K562 (cell line): ENCODE data around the gene PARD6B. TPM values are rescaled to one million over a fixed set of nuclear protein-coding genes. Genes with fewer than 3 reads are reported as not detected.

Experiments
- ATAC-seq: fragments of 200-7000 bp; cut with Tn5 transposase; 3 replicates; pipeline ENCODE4 v1.9.1; 2020; ENCODE audit warnings: moderate library complexity
- BruUV-seq: library from RNA; stranded (reverse); fragments of 400-500 nt; replicated peaks from 2 replicates; lab custom pipeline; 2021; lab: Mats Ljungman, UMichigan
- CTCF ChIA-PET: fragments of 300-600 bp; formaldehyde crosslinking; extraction: SDS; loops from one replicate; lab custom pipeline; 2021; ENCODE audit warnings: low intra/inter-chr PET ratio; lab: Yijun Ruan, JAX
- POLR2A ChIA-PET: fragments of 300-600, 350-650 bp; sonication (Branson Sonifier 250); formaldehyde crosslinking; extraction: SDS; loops from one replicate; lab custom pipeline; 2021; ENCODE audit warnings: antibody characterized with exemption, inconsistent platforms; lab: Yijun Ruan, JAX
- DNase-seq, 4 experiments: peaks; one replicate each; pipeline versions ENCODE4 v3.0.0 to v3.0.0-alpha.2; 2011 to 2018; ENCODE audit warnings: low spot score in 3 of 4, mixed read lengths in 3 of 4; ENCODE audit errors: extremely low read depth in 1 of 4
- FAIRE-seq: peaks from 2 replicates; lab custom pipeline; 2011; peaks lifted over from hg19 to GRCh38; lab: Jason Lieb, UNC
- H2AFZ ChIP-seq: 2 replicates; pipeline ENCODE4 v1.6.0; 2011; ENCODE audit warnings: low read depth, low read length, control low read depth, inconsistent platforms
- H3K27ac ChIP-seq: fragments of 200-600 bp; 3 replicates; pipeline ENCODE4 v1.8.0; 2011; ENCODE audit warnings: low read depth, mild to moderate bottlenecking, control low read depth, inconsistent platforms, low read length, moderate library complexity, mixed read lengths; ENCODE audit errors: extremely low read depth
- H3K27me3 ChIP-seq, 2 experiments: fragments of 300-600 bp in 1 of 2; 2 replicates in 1 of 2; 3 replicates in 1 of 2; pipeline versions ENCODE4 v1.6.0 to v1.8.0; 2011; ENCODE audit warnings: inconsistent platforms in 2 of 2, low read length in 2 of 2, mild to moderate bottlenecking in 1 of 2, mixed read lengths in 1 of 2, moderate library complexity in 1 of 2; ENCODE audit not compliant: control insufficient read depth in 2 of 2, insufficient read depth in 2 of 2
- H3K36me3 ChIP-seq: fragments of 300-600 bp; 3 replicates; pipeline ENCODE4 v1.8.0; 2011; ENCODE audit warnings: mild to moderate bottlenecking, low read length, inconsistent platforms; ENCODE audit not compliant: control insufficient read depth, insufficient read depth
- H3K4me1 ChIP-seq, 2 experiments: fragments of 200-600 bp in 1 of 2; replicated peaks in 1 of 2; 2 replicates in 1 of 2; 3 replicates in 1 of 2; pipeline versions ENCODE4 v1.5.1 to v1.8.0; 2011; ENCODE audit warnings: inconsistent platforms in 2 of 2, low read length in 2 of 2, mild to moderate bottlenecking in 1 of 2, mixed read lengths in 1 of 2, moderate library complexity in 1 of 2; ENCODE audit not compliant: control insufficient read depth in 2 of 2, insufficient read depth in 2 of 2
- H3K4me2 ChIP-seq: 2 replicates; pipeline ENCODE4 v1.6.1; 2011; ENCODE audit warnings: low read length, control low read depth, inconsistent platforms, mixed read lengths; ENCODE audit not compliant: insufficient read depth
- H3K4me3 ChIP-seq: fragments of 200-600 bp; sonication (generic), shearing (Covaris generic); 2 replicates; pipeline ENCODE4 v1.5.1; 2016; ENCODE audit warnings: control low read depth, inconsistent platforms
- H3K79me2 ChIP-seq: fragments of 200-600 bp; 3 replicates; pipeline ENCODE4 v1.8.0; 2011; ENCODE audit warnings: low read length, inconsistent platforms; ENCODE audit not compliant: control insufficient read depth, insufficient read depth
- H3K9ac ChIP-seq, 2 experiments: 2 replicates each; pipeline versions ENCODE4 v1.6.0 to v1.6.1; 2011; ENCODE audit warnings: low read depth in 2 of 2, low read length in 2 of 2, control low read depth in 1 of 2, inconsistent platforms in 1 of 2, mild to moderate bottlenecking in 1 of 2, mixed read lengths in 1 of 2; ENCODE audit not compliant: insufficient read depth in 1 of 2
- H3K9me1 ChIP-seq: one replicate; pipeline ENCODE4 v1.6.0; 2011; ENCODE audit warnings: inconsistent platforms, mild to moderate bottlenecking, low read length, moderate library complexity; ENCODE audit not compliant: control insufficient read depth, insufficient read depth
- H3K9me3 ChIP-seq: replicated peaks from 2 replicates; pipeline ENCODE4 v1.5.1; 2011; ENCODE audit warnings: low read depth, low read length, inconsistent platforms; ENCODE audit not compliant: control insufficient read depth, insufficient read depth
- H4K20me1 ChIP-seq: replicated peaks from 2 replicates; pipeline ENCODE4 v1.6.1; 2011; ENCODE audit warnings: low read length, inconsistent platforms, mixed read lengths; ENCODE audit not compliant: control insufficient read depth, insufficient read depth
- ARID1B ChIP-seq: fragments of 450-650 bp; IDR thresholded peaks from 2 replicates; pipeline ENCODE4 v1.6.1; 2016; ENCODE audit warnings: antibody characterized with exemption, mild to moderate bottlenecking, inconsistent platforms
- CBFA2T3 ChIP-seq: fragments of 450-650 bp; IDR thresholded peaks from 2 replicates; pipeline ENCODE4 v1.6.1; 2017
- POLR2A ChIP-seq: fragments of 450-650 bp; conservative IDR thresholded peaks from 2 replicates; pipeline ENCODE4 v1.6.1; 2016
- POLR2H ChIP-seq: IDR thresholded peaks from 2 replicates; pipeline ENCODE4 v1.6.1; 2016; ENCODE audit warnings: missing genetic modification characterization, low read depth, mild to moderate bottlenecking, control low read depth, missing compliant biosample characterization, moderate library complexity
- SAP30 ChIP-seq: fragments of 200-600 bp; sonication (generic); IDR thresholded peaks from 2 replicates; pipeline ENCODE4 v1.6.1; 2012; ENCODE audit warnings: borderline replicate concordance, low read depth, mild to moderate bottlenecking, moderate library complexity, low read length, control low read depth, inconsistent platforms; ENCODE audit not compliant: insufficient read depth, poor library complexity, severe bottlenecking
- SIRT6 ChIP-seq: IDR thresholded peaks from one replicate; pipeline ENCODE4 v1.6.1; 2012; ENCODE audit warnings: low read depth, mild to moderate bottlenecking, control low read depth, inconsistent platforms, low read length, moderate library complexity
- SMARCA4 ChIP-seq: fragments of 450-650 bp; IDR thresholded peaks from 2 replicates; pipeline ENCODE4 v1.6.1; 2016
- SPI1 ChIP-seq: IDR thresholded peaks from 2 replicates; pipeline ENCODE4 v1.6.1; 2011; ENCODE audit warnings: low read depth, low read length, control low read depth, borderline replicate concordance
- TFAM ChIP-seq: fragments of 250-450 bp; sonication (Bioruptor Pico); conservative IDR thresholded peaks from 2 replicates; pipeline ENCODE4 v1.5.0; 2021; ENCODE audit warnings: mild to moderate bottlenecking, moderate library complexity
- ZBTB7A ChIP-seq: IDR thresholded peaks from 2 replicates; pipeline ENCODE4 v1.6.1; 2011; ENCODE audit warnings: low read depth, mild to moderate bottlenecking, low read length, moderate library complexity, borderline replicate concordance; ENCODE audit not compliant: control insufficient read depth
- ZBTB8A ChIP-seq: fragments of 450-650 bp; IDR thresholded peaks from 2 replicates; pipeline ENCODE4 v1.6.1; 2018; ENCODE audit warnings: mild to moderate bottlenecking, moderate library complexity; ENCODE audit not compliant: partially characterized antibody
- ZNF197 ChIP-seq: fragments of 200-800 bp; sonication (Bioruptor generic); IDR thresholded peaks from 2 replicates; pipeline ENCODE4 v1.6.1; 2016; ENCODE audit warnings: low read depth, missing genetic modification characterization, missing compliant biosample characterization
- WGBS: fragments of 100-300 bp; shearing (Covaris generic); methylation state at CpG from one replicate; pipeline ENCODE4 v1.1.6; 2016; ENCODE audit warnings: low coverage, mixed read lengths; ENCODE audit not compliant: insufficient coverage; ENCODE audit errors: missing lambda C conversion rate; 5-methylcytosine and 5-hydroxymethylcytosine counted together
- in situ Hi-C: fragments of 300-500 bp; cut with MboI; formaldehyde crosslinking; loops from 4 replicates; pipeline ENCODE4 v1.15.0; 2018; ENCODE audit warnings: inconsistent platforms, mixed read lengths
- intact Hi-C: fragments of 100-400 bp; cut with micrococcal nuclease; formaldehyde crosslinking; loops from 2 replicates; pipeline ENCODE4 v1.14.2; 2022
- polyA plus RNA-seq, 8 experiments: library from polyadenylated mRNA; depleted of rRNA in 4 of 8; stranded (reverse) in 5 of 8; unstranded in 3 of 8; fragments of >200 nt; fragmentation: Nextera tagmentation in 2 of 8; fragmentation: Illumina TruSeq in 1 of 8; extraction: Ambion mirVana in 2 of 8; extraction: Trizol in 1 of 8; gene quantifications; 2 replicates each; pipeline versions ENCODE4 v1.2.1 to v1.2.3, GENCODE V29; 2011 to 2014; ENCODE audit warnings: inconsistent platforms in 1 of 8, missing spikeins in 1 of 8
- total RNA-seq, 7 experiments: library from RNA; depleted of rRNA in 6 of 7; stranded (reverse); fragments of >200 nt in 6 of 7; fragmentation: Illumina TruSeq in 2 of 7; extraction: Trizol in 2 of 7; gene quantifications; 2 replicates each; pipeline versions ENCODE4 v1.2.1 to v1.2.3, GENCODE V29; 2011 to 2021; ENCODE audit warnings: low replicate concordance in 1 of 7
- TF ChIP-seq, protein P1 (sequence below), 3 experiments: fragments of 200-800 bp in 1 of 3; fragments of 250-450 bp in 1 of 3; fragments of 450-650 bp in 1 of 3; sonication (Bioruptor Pico) in 1 of 3; sonication (Bioruptor generic) in 1 of 3; formaldehyde crosslinking in 1 of 3; IDR thresholded peaks; 2 replicates each; pipeline versions ENCODE4 v1.6.1 to v1.8.0; 2016 to 2022; ENCODE audit warnings: mild to moderate bottlenecking in 2 of 3, missing genetic modification characterization in 2 of 3, missing compliant biosample characterization in 1 of 3, moderate library complexity in 1 of 3
- TF ChIP-seq, protein P2 (sequence below): sonication (generic); formaldehyde crosslinking; IDR thresholded peaks from 2 replicates; pipeline ENCODE4 v1.8.1; 2023; ENCODE audit warnings: mild to moderate bottlenecking, missing genetic modification reagents

The PARD6B gene
- total and polyA plus RNA-seq, 9 of the 15 experiments (the other 6 are each of a cell fraction or from before 2014, with no cell fraction given), result 1.7 to 12.3 (median 5.5) TPM

GRCh38 chr20:50772420-50773185, 41.2 kb downstream of the PARD6B start:
- ATAC-seq (peak; percentile 27; the same call in 1 of the 3 replicates), FAIRE-seq (no peak), DNase-seq (peak in 2 of 4 experiments; percentile 29 to 54)
- Histone ChIP-seq H3K9me3 (no peaks in the 10 kb centered on the region), H3K79me2 (no peaks in the 10 kb centered on the region), H3K4me1 (peaks cover 7 to 21% of the 10 kb centered on the region in 2 experiments; a peak in 4 of 5 replicates), H3K9me1 (no peaks in the 10 kb centered on the region), H3K27me3 (no peaks in the 10 kb centered on the region), H3K4me2 (no peak overlapping the region), H3K27ac (no peak overlapping the region), H2AFZ (peak overlapping the region; percentile 52; the same call in 1 of the 2 replicates), H3K9ac (no peak overlapping the region; a peak in 1 of 4 replicates), H3K4me3 (no peak overlapping the region), H4K20me1 (no peaks in the 10 kb centered on the region), H3K36me3 (no peaks in the 10 kb centered on the region)
- TF ChIP-seq ZBTB8A (no peak), ARID1B (peak; percentile 34; the same call in 1 of the 2 replicates), POLR2H (no peak), POLR2A (no peak), SIRT6 (no peak), CBFA2T3 (no peak), ZBTB7A (peak; percentile 47; the same call in 1 of the 2 replicates), ZNF197 (CRISPR knock-in tag) (no peak), SAP30 (no peak), TFAM (CRISPR knock-in tag) (no peak), SMARCA4 (no peak), SPI1 (peak; percentile 73; the same call in 1 of the 2 replicates)
- TF ChIP-seq, protein P1, sequence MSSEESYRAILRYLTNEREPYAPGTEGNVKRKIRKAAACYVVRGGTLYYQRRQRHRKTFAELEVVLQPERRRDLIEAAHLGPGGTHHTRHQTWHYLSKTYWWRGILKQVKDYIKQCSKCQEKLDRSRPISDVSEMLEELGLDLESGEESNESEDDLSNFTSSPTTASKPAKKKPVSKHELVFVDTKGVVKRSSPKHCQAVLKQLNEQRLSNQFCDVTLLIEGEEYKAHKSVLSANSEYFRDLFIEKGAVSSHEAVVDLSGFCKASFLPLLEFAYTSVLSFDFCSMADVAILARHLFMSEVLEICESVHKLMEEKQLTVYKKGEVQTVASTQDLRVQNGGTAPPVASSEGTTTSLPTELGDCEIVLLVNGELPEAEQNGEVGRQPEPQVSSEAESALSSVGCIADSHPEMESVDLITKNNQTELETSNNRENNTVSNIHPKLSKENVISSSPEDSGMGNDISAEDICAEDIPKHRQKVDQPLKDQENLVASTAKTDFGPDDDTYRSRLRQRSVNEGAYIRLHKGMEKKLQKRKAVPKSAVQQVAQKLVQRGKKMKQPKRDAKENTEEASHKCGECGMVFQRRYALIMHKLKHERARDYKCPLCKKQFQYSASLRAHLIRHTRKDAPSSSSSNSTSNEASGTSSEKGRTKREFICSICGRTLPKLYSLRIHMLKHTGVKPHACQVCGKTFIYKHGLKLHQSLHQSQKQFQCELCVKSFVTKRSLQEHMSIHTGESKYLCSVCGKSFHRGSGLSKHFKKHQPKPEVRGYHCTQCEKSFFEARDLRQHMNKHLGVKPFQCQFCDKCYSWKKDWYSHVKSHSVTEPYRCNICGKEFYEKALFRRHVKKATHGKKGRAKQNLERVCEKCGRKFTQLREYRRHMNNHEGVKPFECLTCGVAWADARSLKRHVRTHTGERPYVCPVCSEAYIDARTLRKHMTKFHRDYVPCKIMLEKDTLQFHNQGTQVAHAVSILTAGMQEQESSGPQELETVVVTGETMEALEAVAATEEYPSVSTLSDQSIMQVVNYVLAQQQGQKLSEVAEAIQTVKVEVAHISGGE (CRISPR knock-in tag; IDR thresholded peaks at IDR 0.05), result peak in 1 of 3 experiments; percentile 85; a peak in 2 of 6 replicates
- TF ChIP-seq, protein P2, sequence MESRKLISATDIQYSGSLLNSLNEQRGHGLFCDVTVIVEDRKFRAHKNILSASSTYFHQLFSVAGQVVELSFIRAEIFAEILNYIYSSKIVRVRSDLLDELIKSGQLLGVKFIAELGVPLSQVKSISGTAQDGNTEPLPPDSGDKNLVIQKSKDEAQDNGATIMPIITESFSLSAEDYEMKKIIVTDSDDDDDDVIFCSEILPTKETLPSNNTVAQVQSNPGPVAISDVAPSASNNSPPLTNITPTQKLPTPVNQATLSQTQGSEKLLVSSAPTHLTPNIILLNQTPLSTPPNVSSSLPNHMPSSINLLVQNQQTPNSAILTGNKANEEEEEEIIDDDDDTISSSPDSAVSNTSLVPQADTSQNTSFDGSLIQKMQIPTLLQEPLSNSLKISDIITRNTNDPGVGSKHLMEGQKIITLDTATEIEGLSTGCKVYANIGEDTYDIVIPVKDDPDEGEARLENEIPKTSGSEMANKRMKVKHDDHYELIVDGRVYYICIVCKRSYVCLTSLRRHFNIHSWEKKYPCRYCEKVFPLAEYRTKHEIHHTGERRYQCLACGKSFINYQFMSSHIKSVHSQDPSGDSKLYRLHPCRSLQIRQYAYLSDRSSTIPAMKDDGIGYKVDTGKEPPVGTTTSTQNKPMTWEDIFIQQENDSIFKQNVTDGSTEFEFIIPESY (CRISPR knock-in tag), result no peak
- intact Hi-C loops, result no loop called here
- BruUV-seq, result no TSS peak
- CTCF ChIA-PET, result interaction anchor here (0.7 kb wide), 1 partner anchor 18 kb away, joined by 3 read pairs; no protein-coding TSS in a partner anchor
- WGBS, result 33% methylated on average over 5 of the region's 5 CpGs
- POLR2A ChIA-PET, result interaction anchor here (0.6 to 0.9 kb wide), 2 partner anchors 12 to 200 kb away, joined by 3 read pairs; no protein-coding TSS in a partner anchor
- in situ Hi-C loops, result no loop called here
